BLaER1 treated with 17β-estradiol and CSF1 and Interleukin-3, amounts not matched to agents 10 nM and 100 nM (cell line): ENCODE data around the gene ZNG1F.
"Not testable (repeated sequence)": the region's sequence is repeated elsewhere in the genome, so short reads cannot be mapped to it uniquely, and the experiment has no call there.

Experiments
- H3K27ac ChIP-seq, 11 experiments: shearing (Covaris generic); formaldehyde crosslinking; 2 replicates each; pipeline ENCODE4 v1.8.1; 2022
- H3K27me3 ChIP-seq, 11 experiments: shearing (Covaris generic); formaldehyde crosslinking; 2 replicates each; pipeline ENCODE4 v1.8.1; 2022
- H3K36me3 ChIP-seq, 11 experiments: shearing (Covaris generic); formaldehyde crosslinking; 2 replicates each; pipeline ENCODE4 v1.8.1; 2022
- H3K4me1 ChIP-seq, 10 experiments: shearing (Covaris generic); formaldehyde crosslinking; 2 replicates each; pipeline ENCODE4 v1.8.1; 2022
- H3K4me2 ChIP-seq, 11 experiments: shearing (Covaris generic); formaldehyde crosslinking; 2 replicates each; pipeline ENCODE4 v1.8.1; 2022
- H3K4me3 ChIP-seq, 10 experiments: shearing (Covaris generic); formaldehyde crosslinking; 2 replicates each; pipeline ENCODE4 v1.8.1; 2022
- H3K9ac ChIP-seq, 11 experiments: shearing (Covaris generic); formaldehyde crosslinking; 2 replicates each; pipeline ENCODE4 v1.8.1; 2022
- H3K9me3 ChIP-seq, 11 experiments: shearing (Covaris generic); formaldehyde crosslinking; replicated peaks in 1 of 11; 2 replicates each; pipeline ENCODE4 v1.8.1; 2022
- H4K20me1 ChIP-seq, 11 experiments: shearing (Covaris generic); formaldehyde crosslinking; 2 replicates each; pipeline ENCODE4 v1.8.1; 2022

Gene ZNG1F

GRCh38 chr9:41108816-41109215 is 80.3 kb downstream of the ZNG1F start:
- H3K4me2 ChIP-seq, H4K20me1 ChIP-seq, H3K36me3 ChIP-seq, H3K9ac ChIP-seq, H3K4me1 ChIP-seq, H3K4me3 ChIP-seq, H3K27ac ChIP-seq, H3K27me3 ChIP-seq: not testable (repeated sequence)
- H3K9me3 ChIP-seq = peaks cover 0 to 11% (median 6%) of the 10 kb centered on the region in 11 experiments; a peak in 12 of 22 replicates

- not testable (repeated sequence) for H3K36me3 ChIP-seq, H3K9ac ChIP-seq, H3K27me3 ChIP-seq, H3K4me1 ChIP-seq, H3K27ac ChIP-seq, H4K20me1 ChIP-seq, H3K4me3 ChIP-seq, H3K4me2 ChIP-seq
- peaks cover 0 to 11% (median 6%) of the 10 kb centered on the region in 11 experiments; a peak in 12 of 22 replicates for H3K9me3 ChIP-seq
Observed at GRCh38 chr9:41106472-41107116, 82.5 kb downstream of the ZNG1F start.

- not testable (repeated sequence) for H3K9ac ChIP-seq, H4K20me1 ChIP-seq, H3K4me2 ChIP-seq, H3K4me3 ChIP-seq, H3K27ac ChIP-seq, H3K4me1 ChIP-seq, H3K36me3 ChIP-seq, H3K27me3 ChIP-seq
- peaks cover 0 to 11% (median 6%) of the 10 kb centered on the region in 11 experiments; a peak in 12 of 22 replicates for H3K9me3 ChIP-seq
Observed at GRCh38 chr9:41105557-41106253, 83.4 kb downstream of the ZNG1F start.

GRCh38 chr9:41104542-41104941 is 84.6 kb downstream of the ZNG1F start:
- H3K4me2 ChIP-seq, H3K9ac ChIP-seq, H4K20me1 ChIP-seq, H3K4me3 ChIP-seq, H3K27me3 ChIP-seq, H3K36me3 ChIP-seq, H3K27ac ChIP-seq, H3K4me1 ChIP-seq: not testable (repeated sequence)
- H3K9me3 ChIP-seq = peaks cover 0 to 11% (median 6%) of the 10 kb centered on the region in 11 experiments; a peak in 12 of 22 replicates

GRCh38 chr9:41100508-41100907 is 88.6 kb downstream of the ZNG1F start:
- H3K9me3 ChIP-seq, H3K4me1 ChIP-seq, H3K27me3 ChIP-seq, H3K9ac ChIP-seq, H3K27ac ChIP-seq, H3K4me3 ChIP-seq, H3K4me2 ChIP-seq, H4K20me1 ChIP-seq, H3K36me3 ChIP-seq: not testable (repeated sequence)

GRCh38 chr9:41098759-41099158 is 90.4 kb downstream of the ZNG1F start:
- not testable (repeated sequence) for H3K4me2 ChIP-seq, H3K4me3 ChIP-seq, H3K4me1 ChIP-seq, H3K9me3 ChIP-seq, H3K27me3 ChIP-seq, H3K27ac ChIP-seq, H3K9ac ChIP-seq, H4K20me1 ChIP-seq, H3K36me3 ChIP-seq

GRCh38 chr9:41095060-41095459 is 94.1 kb downstream of the ZNG1F start:
- not testable (repeated sequence) for H3K27me3 ChIP-seq, H3K9ac ChIP-seq, H3K4me3 ChIP-seq, H3K36me3 ChIP-seq, H3K4me1 ChIP-seq, H3K4me2 ChIP-seq, H3K27ac ChIP-seq, H3K9me3 ChIP-seq, H4K20me1 ChIP-seq

- not testable (repeated sequence) for H3K27ac ChIP-seq, H3K4me1 ChIP-seq, H3K4me2 ChIP-seq, H3K36me3 ChIP-seq, H4K20me1 ChIP-seq, H3K4me3 ChIP-seq, H3K27me3 ChIP-seq, H3K9me3 ChIP-seq, H3K9ac ChIP-seq
Observed at GRCh38 chr9:41094010-41094773, 94.9 kb downstream of the ZNG1F start.

GRCh38 chr9:41090922-41091321 is 98.2 kb downstream of the ZNG1F start:
- H3K36me3 ChIP-seq, H3K9ac ChIP-seq, H3K9me3 ChIP-seq, H3K4me2 ChIP-seq, H3K4me3 ChIP-seq, H4K20me1 ChIP-seq, H3K4me1 ChIP-seq, H3K27me3 ChIP-seq, H3K27ac ChIP-seq: not testable (repeated sequence)

- not testable (repeated sequence) for H3K4me3 ChIP-seq, H3K9ac ChIP-seq, H3K27me3 ChIP-seq, H3K4me1 ChIP-seq, H3K4me2 ChIP-seq, H3K27ac ChIP-seq, H3K36me3 ChIP-seq, H4K20me1 ChIP-seq, H3K9me3 ChIP-seq
Observed at GRCh38 chr9:41090386-41090785, 98.7 kb downstream of the ZNG1F start.

- H3K4me2 ChIP-seq, H3K36me3 ChIP-seq, H4K20me1 ChIP-seq, H3K27me3 ChIP-seq, H3K9me3 ChIP-seq, H3K27ac ChIP-seq, H3K9ac ChIP-seq, H3K4me3 ChIP-seq, H3K4me1 ChIP-seq: not testable (repeated sequence)
Observed at GRCh38 chr9:41088450-41089059, 100.6 kb downstream of the ZNG1F start.

GRCh38 chr9:41087929-41088328 is 101.2 kb downstream of the ZNG1F start:
- not testable (repeated sequence) for H3K4me2 ChIP-seq, H3K36me3 ChIP-seq, H3K4me3 ChIP-seq, H3K27ac ChIP-seq, H3K27me3 ChIP-seq, H3K9me3 ChIP-seq, H3K4me1 ChIP-seq, H4K20me1 ChIP-seq, H3K9ac ChIP-seq

- not testable (repeated sequence) for H3K9me3 ChIP-seq, H3K36me3 ChIP-seq, H3K4me1 ChIP-seq, H3K4me2 ChIP-seq, H4K20me1 ChIP-seq, H3K9ac ChIP-seq, H3K4me3 ChIP-seq, H3K27ac ChIP-seq, H3K27me3 ChIP-seq
Observed at GRCh38 chr9:41087157-41087780, 101.8 kb downstream of the ZNG1F start.
